HG03060 (cell line): ENCODE results near the gene SLC47A1.
"Not testable (repeated sequence)": the region's sequence is repeated elsewhere in the genome, so short reads cannot be mapped to it uniquely, and the experiment has no call there.

Experiments used
- ATAC-seq: cut with Tn5 transposase; IDR thresholded peaks from one replicate; pipeline ENCODE4 v1.9.1; 2021; ENCODE audit warnings: low read depth, moderate number of reproducible peaks; ENCODE audit not compliant: unreplicated experiment

Gene SLC47A1

GRCh38 chr17:19533718-19534561 is at the start of gene SLC47A1:
SLC47A1 (plus strand) TSS chr17:19533854; CDS start chr17:19533940, 86 bp downstream.
- ATAC-seq = no peak

DNA sequence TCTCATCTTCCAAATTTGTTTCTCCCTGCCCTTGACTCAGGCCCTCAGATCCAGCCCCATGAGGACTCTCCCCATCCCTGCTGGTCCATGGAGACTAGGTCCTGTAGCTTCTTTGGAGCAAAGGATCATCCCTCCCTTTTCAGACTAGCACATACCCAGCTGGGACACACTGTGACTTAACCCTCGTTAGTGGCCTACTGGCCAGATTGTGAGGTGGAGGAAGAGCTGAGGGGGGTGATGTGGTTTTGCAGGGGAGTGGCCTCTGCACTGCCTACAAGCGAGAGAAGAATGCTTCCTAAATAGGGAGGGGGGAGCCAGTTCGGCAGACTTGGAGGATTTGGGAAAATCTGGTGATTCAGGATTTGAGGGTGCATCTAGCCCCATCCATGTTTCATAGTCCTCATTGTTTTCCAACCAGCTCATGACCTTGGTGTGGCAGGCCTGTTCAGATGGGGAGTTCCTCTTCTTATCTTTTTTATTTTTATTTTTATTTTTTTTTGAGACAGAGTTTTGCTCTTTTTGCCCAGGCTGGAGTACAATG is 47.8 kb upstream of the SLC47A1 start:
- no peak for ATAC-seq

GRCh38 chr17:19486351-19487023 is 47.2 kb upstream of the SLC47A1 start:
- no peak for ATAC-seq

GRCh38 chr17:19487024-19487600 is 46.5 kb upstream of the SLC47A1 start:
- ATAC-seq = no peak

DNA sequence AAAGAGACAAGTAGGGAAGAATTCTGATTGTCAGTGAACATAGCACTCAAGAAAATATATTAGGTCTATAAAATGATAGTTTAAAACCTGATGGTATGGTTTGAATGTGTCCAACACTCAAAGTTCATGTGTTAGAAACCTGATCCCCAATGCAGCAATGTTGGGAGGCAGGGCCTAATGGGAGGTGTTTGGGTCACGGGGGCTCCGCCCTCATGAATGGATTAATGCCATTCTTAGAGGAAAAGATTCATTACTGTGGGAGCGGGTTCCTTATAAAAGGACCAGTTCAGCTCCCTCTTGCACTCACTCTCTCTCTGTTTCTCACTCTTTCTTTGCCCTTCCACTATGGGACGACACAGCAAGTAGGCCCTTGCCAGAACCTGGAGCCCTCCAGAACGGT is 41.5 kb upstream of the SLC47A1 start:
- no peak for ATAC-seq

GRCh38 chr17:19494961-19495806 is 38.5 kb upstream of the SLC47A1 start:
- no peak for ATAC-seq

- ATAC-seq = no peak
Measured at GRCh38 chr17:19495828-19496528, 37.7 kb upstream of the SLC47A1 start.

GRCh38 chr17:19497624-19498023 is 36.0 kb upstream of the SLC47A1 start:
- no peak for ATAC-seq

DNA sequence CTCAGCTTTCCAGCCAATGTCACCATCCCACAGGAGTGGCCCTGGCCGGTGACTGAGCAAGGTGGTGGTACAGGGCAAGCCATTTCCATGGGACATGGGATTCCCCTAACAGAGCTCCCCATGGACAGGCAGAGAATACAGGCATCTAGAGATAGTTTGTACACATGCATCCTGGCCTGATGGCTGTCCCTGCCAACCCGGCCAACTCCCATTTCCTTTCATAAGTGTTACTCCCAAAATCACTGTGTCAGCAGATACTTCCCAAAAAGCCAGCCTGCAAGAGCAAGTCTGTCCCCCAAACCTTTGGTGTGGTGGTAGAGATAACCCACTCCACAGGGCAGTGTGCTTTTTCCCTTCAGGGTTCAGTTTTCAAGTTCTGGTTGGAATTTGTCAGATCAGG is 32.4 kb upstream of the SLC47A1 start:
- ATAC-seq = no peak

GRCh38 chr17:19502517-19502916 is 31.1 kb upstream of the SLC47A1 start:
- no peak for ATAC-seq

DNA sequence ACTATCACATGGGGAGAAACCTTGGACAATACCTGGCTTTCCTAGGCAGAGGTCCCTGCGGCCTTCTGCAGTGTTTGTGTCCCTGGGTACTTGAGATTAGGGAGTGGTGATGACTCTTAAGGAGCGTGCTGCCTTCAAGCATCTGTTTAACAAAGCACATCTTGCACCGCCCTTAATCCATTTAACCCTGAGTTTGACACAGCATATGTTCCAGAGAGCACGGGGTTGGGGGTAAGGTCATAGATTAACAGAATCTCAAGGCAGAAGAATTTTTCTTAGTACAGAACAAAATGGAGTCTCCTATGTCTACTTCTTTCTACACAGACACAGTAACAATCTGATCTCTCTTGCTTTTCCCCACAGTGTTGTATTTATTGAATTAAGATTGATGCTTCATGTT is 28.1 kb upstream of the SLC47A1 start:
- not testable (repeated sequence) for ATAC-seq

DNA sequence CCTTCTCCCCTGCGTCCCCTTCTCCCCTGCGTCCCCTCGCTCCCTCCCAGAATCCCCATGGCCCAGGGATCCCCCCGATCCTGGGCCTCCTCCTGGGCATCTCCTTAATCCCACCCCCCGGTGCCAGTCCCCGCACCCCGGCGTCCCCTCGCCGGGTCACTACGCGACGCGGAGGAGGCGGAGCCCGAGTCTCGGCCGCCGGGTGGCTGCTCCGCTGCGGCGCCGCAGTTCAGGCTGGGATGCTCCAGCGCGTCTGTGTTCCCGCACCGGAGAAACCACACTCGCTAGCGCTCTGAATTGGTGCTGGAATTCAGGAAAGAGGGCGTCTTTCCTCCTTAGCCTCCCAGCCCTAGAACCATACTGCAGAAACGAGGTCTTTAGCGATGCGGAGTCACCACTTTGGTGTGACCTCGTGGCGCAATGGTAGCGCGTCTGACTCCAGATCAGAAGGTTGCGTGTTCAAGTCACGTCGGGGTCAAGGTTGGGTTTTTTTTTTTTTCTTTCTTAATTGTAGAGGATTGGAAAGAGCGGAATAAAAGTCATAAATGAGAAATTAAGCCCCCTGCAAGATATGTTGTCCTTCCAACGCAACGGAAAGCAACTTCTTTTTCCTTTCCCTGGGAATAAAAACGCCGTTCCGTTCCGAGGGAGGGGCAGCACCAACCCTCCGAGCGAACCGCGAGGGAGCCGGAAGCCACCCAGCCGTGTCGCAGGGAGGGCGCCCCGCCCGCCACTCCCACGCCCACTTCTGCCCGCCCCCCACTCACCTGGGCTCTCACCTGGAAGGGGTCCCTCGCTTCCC is 25.7 kb upstream of the SLC47A1 start:
- ATAC-seq = peak; percentile 60

GRCh38 chr17:19508577-19508867 is 25.1 kb upstream of the SLC47A1 start:
- ATAC-seq = no peak

GRCh38 chr17:19509281-19509852 is 24.3 kb upstream of the SLC47A1 start:
- ATAC-seq = not testable (repeated sequence)

- ATAC-seq = no peak
Measured at GRCh38 chr17:19510903-19511302, 22.8 kb upstream of the SLC47A1 start.

GRCh38 chr17:19513897-19514488 is 19.7 kb upstream of the SLC47A1 start:
- ATAC-seq = no peak

DNA sequence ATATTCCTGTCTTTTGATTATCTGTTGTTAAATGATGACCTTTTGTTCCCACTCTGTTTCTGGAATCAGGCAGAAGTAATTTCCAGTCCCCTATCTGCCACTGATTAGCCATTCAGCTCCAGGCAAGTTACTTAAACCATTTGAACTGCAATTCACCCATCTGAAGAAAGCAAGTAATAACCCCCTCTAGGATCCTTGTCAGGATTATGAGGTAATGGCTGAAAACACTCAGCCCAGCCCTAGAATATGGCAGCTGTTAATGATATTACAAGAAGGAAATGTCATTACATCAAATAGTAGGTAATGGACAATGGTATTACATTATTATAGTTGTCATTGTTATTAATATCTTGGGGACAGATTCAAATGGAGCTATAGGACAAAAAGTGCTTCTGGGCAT is 16.0 kb upstream of the SLC47A1 start:
- no peak for ATAC-seq
